HG02943 (cell line): ENCODE data around the gene SAP30BP.

Experiments used
- ATAC-seq: cut with Tn5 transposase; IDR thresholded peaks from one replicate; pipeline ENCODE4 v1.9.1; 2021; ENCODE audit warnings: mild to moderate bottlenecking, low read depth, moderate library complexity; ENCODE audit not compliant: unreplicated experiment

SAP30BP gene

DNA sequence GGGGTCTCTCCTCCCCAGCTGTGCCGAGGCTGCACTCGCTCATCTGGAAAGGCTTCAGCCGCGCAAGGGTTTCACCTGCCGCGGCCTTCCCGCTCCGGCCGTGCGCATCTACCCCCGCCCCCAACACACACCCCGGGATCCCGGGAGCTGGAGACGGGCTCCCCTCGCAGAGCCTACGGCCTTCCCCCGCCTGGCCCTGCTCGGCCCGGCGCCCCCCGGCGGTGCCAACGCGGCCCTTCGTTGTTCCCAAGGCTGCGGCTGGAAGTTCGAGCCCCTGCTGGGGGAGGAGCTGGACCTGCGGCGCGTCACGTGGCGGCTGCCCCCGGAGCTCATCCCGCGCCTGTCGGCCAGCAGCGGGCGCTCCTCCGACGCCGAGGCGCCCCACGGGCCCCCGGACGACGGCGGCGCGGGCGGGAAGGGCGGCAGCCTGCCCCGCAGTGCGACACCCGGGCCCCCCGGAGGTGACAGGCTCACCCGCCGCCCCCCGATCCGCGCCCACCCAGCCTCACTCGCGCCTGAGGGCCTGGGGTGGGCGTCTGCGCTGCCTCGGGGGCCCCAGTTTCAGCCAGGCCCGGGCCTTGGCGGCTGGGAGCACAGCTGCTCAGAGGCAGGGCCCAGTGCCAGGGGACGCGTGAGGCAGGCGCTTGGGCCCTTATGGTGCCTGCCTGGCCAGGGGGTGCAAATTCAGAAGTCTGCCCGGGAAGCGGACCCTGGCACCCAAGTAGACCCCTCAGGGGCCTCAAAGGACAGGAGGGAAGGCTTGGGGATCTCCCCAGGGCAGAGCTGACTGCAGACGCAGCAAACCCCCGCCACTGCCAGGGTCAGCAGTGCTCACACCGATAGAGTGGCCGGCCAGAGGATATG, 86.6 kb downstream of the SAP30BP start:
- ATAC-seq, result no peak

DNA sequence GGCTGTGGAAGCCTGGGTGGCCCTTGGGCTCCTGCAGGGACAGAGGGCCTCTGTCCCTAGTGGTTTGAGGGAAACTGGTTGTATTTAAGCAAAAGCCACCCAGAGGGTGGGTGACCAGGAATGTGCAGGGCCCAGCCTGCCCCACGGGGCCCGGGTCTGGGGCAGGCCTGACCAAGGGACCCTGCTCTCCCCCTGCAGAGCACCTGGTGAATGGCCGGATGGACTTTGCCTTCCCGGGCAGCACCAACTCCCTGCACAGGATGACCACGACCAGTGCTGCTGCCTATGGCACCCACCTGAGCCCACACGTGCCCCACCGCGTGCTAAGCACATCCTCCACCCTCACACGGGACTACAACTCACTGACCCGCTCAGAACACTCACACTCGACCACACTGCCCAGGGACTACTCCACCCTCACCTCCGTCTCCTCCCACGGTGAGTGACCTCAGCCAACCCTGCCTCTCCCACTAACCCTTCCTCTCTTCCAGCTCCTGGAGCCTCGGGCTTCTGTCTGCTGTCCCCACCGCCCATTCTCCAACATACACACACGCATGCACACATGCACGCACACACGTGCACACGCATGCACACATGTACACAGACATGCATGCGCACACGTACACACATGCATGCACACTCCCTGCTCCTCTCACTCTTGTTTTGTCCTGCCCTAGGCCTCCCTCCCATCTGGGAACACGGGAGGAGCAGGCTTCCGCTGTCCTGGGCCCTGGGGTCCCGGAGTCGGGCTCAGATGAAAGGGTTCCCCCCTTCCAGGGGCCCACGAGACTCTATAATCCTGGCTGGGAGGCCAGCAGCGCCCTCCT, 87.5 kb downstream of the SAP30BP start:
- ATAC-seq, result no peak

DNA sequence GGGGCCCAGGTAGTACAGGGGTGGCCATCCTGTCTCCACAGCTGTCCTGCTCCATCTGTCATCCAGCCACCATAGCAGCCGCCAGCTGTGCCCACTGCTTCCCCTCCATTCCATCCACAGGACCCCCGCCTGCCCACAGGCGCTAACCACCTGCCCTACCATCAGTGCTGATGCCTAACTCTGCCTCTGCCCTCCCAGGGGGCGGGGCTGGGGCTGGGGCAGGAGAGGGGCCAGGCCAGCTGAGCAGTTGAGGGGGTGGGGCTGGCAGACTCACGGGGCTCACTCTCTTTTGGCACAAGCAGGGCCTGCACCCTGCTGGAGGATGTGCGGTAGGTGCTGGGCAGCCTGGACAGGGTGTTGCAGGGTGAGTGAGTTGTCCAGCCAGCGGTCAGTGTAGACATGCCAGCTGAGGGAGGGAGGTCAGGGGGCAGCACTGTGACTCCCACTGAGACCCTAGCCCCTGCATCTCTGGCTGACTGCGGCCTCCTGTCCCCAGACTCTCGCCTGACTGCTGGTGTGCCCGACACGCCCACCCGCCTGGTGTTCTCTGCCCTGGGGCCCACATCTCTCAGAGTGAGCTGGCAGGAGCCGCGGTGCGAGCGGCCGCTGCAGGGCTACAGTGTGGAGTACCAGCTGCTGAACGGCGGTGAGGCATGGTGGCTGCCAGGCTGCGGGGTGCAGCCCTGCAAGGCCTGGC, 88.2 kb downstream of the SAP30BP start:
- no peak for ATAC-seq

DNA sequence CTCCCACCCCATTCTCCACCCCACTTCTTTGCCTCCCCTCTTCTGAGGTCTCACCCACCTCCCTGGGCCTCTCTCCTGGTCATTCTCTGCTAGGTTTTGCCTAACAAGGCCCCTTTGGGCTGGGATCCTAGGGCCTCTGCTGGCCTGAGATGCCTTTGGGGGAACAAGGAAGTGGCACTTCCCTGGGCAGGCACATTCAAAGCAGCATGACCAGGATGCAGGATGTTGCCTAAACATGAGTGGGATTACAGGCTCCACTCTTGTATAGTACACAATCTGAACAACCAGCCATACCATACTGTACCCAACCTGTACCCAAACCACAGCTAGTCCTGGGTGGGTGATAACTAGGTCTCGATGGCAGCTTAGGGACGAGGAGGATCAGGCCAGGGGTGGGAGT, 88.9 kb downstream of the SAP30BP start:
- no peak for ATAC-seq

DNA sequence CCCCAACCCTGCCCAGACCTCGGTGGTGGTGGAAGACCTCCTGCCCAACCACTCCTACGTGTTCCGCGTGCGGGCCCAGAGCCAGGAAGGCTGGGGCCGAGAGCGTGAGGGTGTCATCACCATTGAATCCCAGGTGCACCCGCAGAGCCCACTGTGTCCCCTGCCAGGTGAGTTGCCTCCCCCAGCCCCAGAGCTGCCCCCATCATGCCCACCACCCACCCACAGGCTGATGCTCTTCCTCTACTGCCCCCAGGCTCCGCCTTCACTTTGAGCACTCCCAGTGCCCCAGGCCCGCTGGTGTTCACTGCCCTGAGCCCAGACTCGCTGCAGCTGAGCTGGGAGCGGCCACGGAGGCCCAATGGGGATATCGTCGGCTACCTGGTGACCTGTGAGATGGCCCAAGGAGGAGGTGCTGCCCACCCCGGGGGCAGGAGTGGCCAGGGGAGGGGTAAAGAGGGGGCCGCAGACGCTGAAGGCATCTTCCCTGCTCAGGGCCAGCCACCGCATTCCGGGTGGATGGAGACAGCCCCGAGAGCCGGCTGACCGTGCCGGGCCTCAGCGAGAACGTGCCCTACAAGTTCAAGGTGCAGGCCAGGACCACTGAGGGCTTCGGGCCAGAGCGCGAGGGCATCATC, 89.4 kb downstream of the SAP30BP start:
- no peak for ATAC-seq

DNA sequence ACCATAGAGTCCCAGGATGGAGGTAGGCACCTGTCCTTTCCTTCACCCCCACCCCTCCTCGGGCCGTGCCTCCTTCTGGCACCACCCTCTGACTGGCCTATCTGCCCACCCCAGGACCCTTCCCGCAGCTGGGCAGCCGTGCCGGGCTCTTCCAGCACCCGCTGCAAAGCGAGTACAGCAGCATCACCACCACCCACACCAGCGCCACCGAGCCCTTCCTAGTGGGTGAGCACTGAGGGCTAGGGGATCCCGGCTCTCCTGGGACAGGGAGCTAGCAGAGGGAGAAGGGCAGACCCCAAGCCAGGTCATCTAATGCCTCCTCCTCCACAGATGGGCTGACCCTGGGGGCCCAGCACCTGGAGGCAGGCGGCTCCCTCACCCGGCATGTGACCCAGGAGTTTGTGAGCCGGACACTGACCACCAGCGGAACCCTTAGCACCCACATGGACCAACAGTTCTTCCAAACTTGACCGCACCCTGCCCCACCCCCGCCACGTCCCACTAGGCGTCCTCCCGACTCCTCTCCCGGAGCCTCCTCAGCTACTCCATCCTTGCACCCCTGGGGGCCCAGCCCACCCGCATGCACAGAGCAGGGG, 90.0 kb downstream of the SAP30BP start:
- no peak for ATAC-seq
